ENCODE data around the gene ATL2. TPM values are rescaled to one million over a fixed set of nuclear protein-coding genes. Genes with fewer than 3 reads are reported as not detected.

The ATL2 gene
- total RNA-seq, 4 donors from 2014 or later: 206 to 329 (median 253) TPM

- Histone ChIP-seq H3K27ac (no peak overlapping the region), H3K4me1 (no peaks in the 10 kb centered on the region), H3K36me3 (no peaks in the 10 kb centered on the region), H3K27me3 (no peaks in the 10 kb centered on the region), H3K9me3 (no peaks in the 10 kb centered on the region), H3K4me3 (no peak overlapping the region)
- TF ChIP-seq POLR2AphosphoS5 (IDR thresholded peaks at IDR 0.05) (no peak), CTCF (IDR thresholded peaks at IDR 0.05) (no peak), POLR2A (IDR thresholded peaks at IDR 0.05) (no peak), EP300 (IDR thresholded peaks at IDR 0.05) (no peak)
- ATAC-seq: no peak
Observed at GRCh38 chr2:38400513-38400912, 23.4 kb upstream of the ATL2 start.

GRCh38 chr2:38398739-38399138 is 21.7 kb upstream of the ATL2 start:
- no peak for TF ChIP-seq EP300 (IDR thresholded peaks at IDR 0.05)
- TF ChIP-seq POLR2AphosphoS5 (IDR thresholded peaks at IDR 0.05): no peak
- TF ChIP-seq CTCF (IDR thresholded peaks at IDR 0.05): no peak
- TF ChIP-seq POLR2A (IDR thresholded peaks at IDR 0.05): no peak
- no peak for ATAC-seq
- H3K36me3 ChIP-seq: no peaks in the 10 kb centered on the region
- H3K9me3 ChIP-seq: no peaks in the 10 kb centered on the region
- H3K27ac ChIP-seq: no peak overlapping the region
- no peaks in the 10 kb centered on the region for H3K27me3 ChIP-seq
- H3K4me3 ChIP-seq: no peak overlapping the region
- H3K4me1 ChIP-seq: no peaks in the 10 kb centered on the region
- WGBS, 2 donors (ENCODE audit: low coverage in 1 of 2): 85 to 88% methylated on average over 4 of the region's 4 CpGs

- no peaks in the 10 kb centered on the region for H3K4me1 ChIP-seq
- H3K4me3 ChIP-seq: no peak overlapping the region
- no peaks in the 10 kb centered on the region for H3K27me3 ChIP-seq
- no peak for TF ChIP-seq POLR2AphosphoS5 (IDR thresholded peaks at IDR 0.05)
- TF ChIP-seq CTCF (IDR thresholded peaks at IDR 0.05): no peak
- TF ChIP-seq POLR2A (IDR thresholded peaks at IDR 0.05): no peak
- no peak for TF ChIP-seq EP300 (IDR thresholded peaks at IDR 0.05)
- no peak overlapping the region for H3K27ac ChIP-seq
- WGBS, 2 donors (ENCODE audit: low coverage in 1 of 2): 72 to 80% methylated on average over 4 to 5 of the region's 5 CpGs
- no peaks in the 10 kb centered on the region for H3K36me3 ChIP-seq
- H3K9me3 ChIP-seq: no peaks in the 10 kb centered on the region
- no peak for ATAC-seq
Observed at GRCh38 chr2:38394903-38395341, 17.8 kb upstream of the ATL2 start.

GRCh38 chr2:38394041-38394440 is 17.0 kb upstream of the ATL2 start:
- Histone ChIP-seq H3K27me3 (no peaks in the 10 kb centered on the region), H3K9me3 (no peaks in the 10 kb centered on the region), H3K4me3 (no peak overlapping the region), H3K4me1 (no peaks in the 10 kb centered on the region), H3K27ac (no peak overlapping the region), H3K36me3 (no peaks in the 10 kb centered on the region)
- 100% methylated on average over 1 of the region's 2 CpGs for WGBS, 2 donors (ENCODE audit: low coverage in 1 of 2)
- TF ChIP-seq POLR2AphosphoS5 (IDR thresholded peaks at IDR 0.05) (no peak), POLR2A (IDR thresholded peaks at IDR 0.05) (no peak), EP300 (IDR thresholded peaks at IDR 0.05) (no peak), CTCF (IDR thresholded peaks at IDR 0.05) (no peak)
- ATAC-seq: no peak

DNA sequence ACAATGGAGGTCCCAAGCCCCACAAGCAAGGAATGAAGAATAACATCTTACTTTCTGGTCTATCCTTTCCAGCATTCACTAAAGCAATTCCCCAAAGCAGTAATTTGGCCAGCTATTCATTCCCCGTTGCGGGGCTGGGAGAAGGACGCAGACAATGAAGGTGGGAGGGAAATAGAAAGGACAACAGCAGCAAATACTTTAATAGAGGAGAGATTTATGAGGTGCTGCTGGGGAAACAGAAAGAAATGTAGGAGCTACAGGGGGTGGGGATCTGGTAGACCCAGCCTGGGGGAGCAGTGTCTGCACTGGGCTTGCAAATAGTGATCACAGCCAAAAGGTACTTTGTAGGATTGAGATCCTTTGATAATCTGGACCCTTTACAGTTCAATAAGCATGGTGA is 13.9 kb upstream of the ATL2 start:
- no peak overlapping the region for H3K27ac ChIP-seq
- no peaks in the 10 kb centered on the region for H3K4me1 ChIP-seq
- WGBS, 2 donors (ENCODE audit: low coverage in 1 of 2): 74 to 82% methylated on average over 3 of the region's 3 CpGs
- no peak for ATAC-seq
- no peak overlapping the region for H3K4me3 ChIP-seq
- no peaks in the 10 kb centered on the region for H3K27me3 ChIP-seq
- H3K9me3 ChIP-seq: no peaks in the 10 kb centered on the region
- no peaks in the 10 kb centered on the region for H3K36me3 ChIP-seq
- TF ChIP-seq POLR2A (IDR thresholded peaks at IDR 0.05): no peak
- no peak for TF ChIP-seq CTCF (IDR thresholded peaks at IDR 0.05)
- TF ChIP-seq EP300 (IDR thresholded peaks at IDR 0.05): no peak
- TF ChIP-seq POLR2AphosphoS5 (IDR thresholded peaks at IDR 0.05): no peak

Measured in gastroesophageal sphincter (tissue), 4 donors.